ENCODE measurements around the gene ATP4B. TPM values are rescaled to one million over a fixed set of nuclear protein-coding genes. Genes with fewer than 3 reads are reported as not detected.

The ATP4B gene
- total RNA-seq, 1 donor: not detected

- no peak for TF ChIP-seq CTCF (IDR thresholded peaks at IDR 0.05; ENCODE audit: insufficient read depth, low read depth, low read length)
- DNase-seq (ENCODE audit: low read depth): no peak
- H3K4me3 ChIP-seq (ENCODE audit: low read depth, low read length): no peak overlapping the region
Measured at GRCh38 chr13:113663934-113664333, 5.9 kb upstream of the ATP4B start.

GRCh38 chr13:113661509-113661908 lies 3.5 kb upstream of the ATP4B start:
- no peak for TF ChIP-seq CTCF (IDR thresholded peaks at IDR 0.05; ENCODE audit: insufficient read depth, low read depth, low read length)
- DNase-seq (ENCODE audit: low read depth): no peak
- no peak overlapping the region for H3K4me3 ChIP-seq (ENCODE audit: low read depth, low read length)

- DNase-seq (ENCODE audit: low read depth): no peak
- TF ChIP-seq CTCF (IDR thresholded peaks at IDR 0.05; ENCODE audit: insufficient read depth, low read depth, low read length): no peak
- no peak overlapping the region for H3K4me3 ChIP-seq (ENCODE audit: low read depth, low read length)
Measured at GRCh38 chr13:113660066-113660465, 2.1 kb upstream of the ATP4B start.

- DNase-seq (ENCODE audit: low read depth): no peak
- no peak overlapping the region for H3K4me3 ChIP-seq (ENCODE audit: low read depth, low read length)
- no peak for TF ChIP-seq CTCF (IDR thresholded peaks at IDR 0.05; ENCODE audit: insufficient read depth, low read depth, low read length)
Measured at GRCh38 chr13:113659337-113659736, 1.3 kb upstream of the ATP4B start.

GRCh38 chr13:113658836-113659235 lies 838 bp upstream of the ATP4B start:
- no peak for TF ChIP-seq CTCF (IDR thresholded peaks at IDR 0.05; ENCODE audit: insufficient read depth, low read depth, low read length)
- no peak overlapping the region for H3K4me3 ChIP-seq (ENCODE audit: low read depth, low read length)
- DNase-seq (ENCODE audit: low read depth): no peak

- no peak for TF ChIP-seq CTCF (IDR thresholded peaks at IDR 0.05; ENCODE audit: insufficient read depth, low read depth, low read length)
- no peak for DNase-seq (ENCODE audit: low read depth)
- H3K4me3 ChIP-seq (ENCODE audit: low read depth, low read length): no peak overlapping the region
Measured at GRCh38 chr13:113656831-113657671, 947 bp downstream of the ATP4B start.

Data from fibroblast of villous mesenchyme (primary cell).